HFF-Myc (cell line): ENCODE data around the gene SRGAP1.

ENCODE experiments used
- DNase-seq: peaks from one replicate; pipeline ENCODE4 v3.0.0-alpha.2; 2011; ENCODE audit warnings: low read depth; ENCODE audit errors: extremely low read depth
- H3K4me3 ChIP-seq: replicated peaks from 2 replicates; pipeline ENCODE4 v1.5.1; 2011; ENCODE audit warnings: low read depth, mild to moderate bottlenecking, control low read depth, low read length
- TF ChIP-seq, protein P1 (sequence below): IDR thresholded peaks from 2 replicates; pipeline ENCODE4 v1.5.1; 2012; ENCODE audit warnings: mild to moderate bottlenecking, low read depth, low read length, control low read depth; ENCODE audit errors: missing control alignments

Gene SRGAP1

DNA sequence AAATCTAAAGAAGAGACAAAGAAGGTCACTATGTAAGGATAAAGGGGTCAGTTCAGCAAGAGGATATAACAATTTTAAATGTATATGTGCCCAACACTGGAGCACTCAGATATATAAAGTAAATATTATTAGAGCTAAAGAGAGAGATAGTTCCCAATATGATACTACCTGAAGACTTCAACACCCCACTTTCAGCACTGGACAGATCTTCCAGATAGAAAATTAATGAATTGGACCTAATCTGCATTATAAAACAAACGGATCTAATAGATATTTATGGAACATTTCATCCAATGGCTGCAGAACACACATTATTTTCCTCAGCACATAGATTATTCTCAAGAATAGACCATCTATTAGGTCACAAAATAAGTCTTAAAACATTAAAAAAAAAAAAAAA, 24.1 kb upstream of the SRGAP1 start:
- TF ChIP-seq, protein P1, sequence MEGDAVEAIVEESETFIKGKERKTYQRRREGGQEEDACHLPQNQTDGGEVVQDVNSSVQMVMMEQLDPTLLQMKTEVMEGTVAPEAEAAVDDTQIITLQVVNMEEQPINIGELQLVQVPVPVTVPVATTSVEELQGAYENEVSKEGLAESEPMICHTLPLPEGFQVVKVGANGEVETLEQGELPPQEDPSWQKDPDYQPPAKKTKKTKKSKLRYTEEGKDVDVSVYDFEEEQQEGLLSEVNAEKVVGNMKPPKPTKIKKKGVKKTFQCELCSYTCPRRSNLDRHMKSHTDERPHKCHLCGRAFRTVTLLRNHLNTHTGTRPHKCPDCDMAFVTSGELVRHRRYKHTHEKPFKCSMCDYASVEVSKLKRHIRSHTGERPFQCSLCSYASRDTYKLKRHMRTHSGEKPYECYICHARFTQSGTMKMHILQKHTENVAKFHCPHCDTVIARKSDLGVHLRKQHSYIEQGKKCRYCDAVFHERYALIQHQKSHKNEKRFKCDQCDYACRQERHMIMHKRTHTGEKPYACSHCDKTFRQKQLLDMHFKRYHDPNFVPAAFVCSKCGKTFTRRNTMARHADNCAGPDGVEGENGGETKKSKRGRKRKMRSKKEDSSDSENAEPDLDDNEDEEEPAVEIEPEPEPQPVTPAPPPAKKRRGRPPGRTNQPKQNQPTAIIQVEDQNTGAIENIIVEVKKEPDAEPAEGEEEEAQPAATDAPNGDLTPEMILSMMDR = no peak
- no peak for DNase-seq
- H3K4me3 ChIP-seq = no peak overlapping the region

GRCh38 chr12:63821781-63822251, 22.7 kb upstream of the SRGAP1 start:
- no peak for DNase-seq
- H3K4me3 ChIP-seq = peak overlapping the region; percentile 33
- TF ChIP-seq, protein P1 = no peak

DNA sequence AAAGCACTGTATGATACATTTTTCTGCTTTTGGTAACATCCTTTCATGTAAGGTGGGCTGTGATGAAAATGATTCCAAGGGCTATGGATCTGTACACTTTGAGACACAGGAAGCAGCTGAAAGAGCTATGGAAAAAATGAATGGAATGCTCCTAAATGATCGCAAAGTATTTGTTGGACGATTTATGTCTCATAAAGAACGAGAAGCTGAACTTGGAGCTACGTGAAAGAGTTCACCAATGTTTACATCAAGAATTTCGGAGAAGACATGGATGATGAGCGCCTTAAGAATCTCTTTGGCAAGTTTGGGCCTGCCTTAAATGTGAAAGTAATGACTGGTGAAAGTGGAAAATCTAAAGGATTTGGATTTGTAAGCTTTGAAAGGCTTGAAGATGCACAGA, 22.1 kb upstream of the SRGAP1 start:
- no peak for DNase-seq
- H3K4me3 ChIP-seq = peak overlapping the region; percentile 33

GRCh38 chr12:63823040-63823439, 21.5 kb upstream of the SRGAP1 start:
- TF ChIP-seq, protein P1 = no peak

More for the DNA sequence above, 22.1 kb upstream of the SRGAP1 start:
- TF ChIP-seq, protein P1 = no peak

DNA sequence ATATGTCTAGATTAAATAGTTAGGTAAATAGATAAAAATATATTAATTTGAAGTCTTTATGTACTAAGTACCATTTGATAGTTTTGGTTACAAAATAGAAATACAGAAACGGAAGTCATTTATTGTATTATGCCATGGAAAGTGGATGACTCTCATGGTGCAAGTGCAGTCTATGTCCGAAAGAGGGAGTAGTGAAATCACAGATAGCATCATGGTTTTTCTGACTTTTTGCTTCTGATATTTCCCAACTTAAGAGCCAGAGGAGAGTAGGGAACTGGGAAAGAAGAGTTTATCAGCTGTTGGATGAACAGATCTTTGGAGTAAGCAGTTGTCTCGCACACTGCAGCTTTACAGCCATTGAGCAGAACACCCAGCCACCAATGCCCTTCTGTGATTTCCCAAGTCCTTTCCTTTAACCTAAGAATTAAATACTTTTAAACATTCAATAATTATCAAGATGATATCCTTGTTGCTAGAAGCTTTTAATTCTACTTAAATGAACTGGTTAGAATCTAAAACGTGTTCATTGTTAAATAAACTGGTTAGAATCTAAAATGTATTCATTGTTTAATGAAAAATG, 18.4 kb upstream of the SRGAP1 start:
- peak; percentile 63 for DNase-seq
- TF ChIP-seq, protein P1 = peak; percentile 77
- H3K4me3 ChIP-seq = no peak overlapping the region

More at GRCh38 chr12:63823040-63823439, 21.5 kb upstream of the SRGAP1 start:
- no peak for DNase-seq
- no peak overlapping the region for H3K4me3 ChIP-seq

DNA sequence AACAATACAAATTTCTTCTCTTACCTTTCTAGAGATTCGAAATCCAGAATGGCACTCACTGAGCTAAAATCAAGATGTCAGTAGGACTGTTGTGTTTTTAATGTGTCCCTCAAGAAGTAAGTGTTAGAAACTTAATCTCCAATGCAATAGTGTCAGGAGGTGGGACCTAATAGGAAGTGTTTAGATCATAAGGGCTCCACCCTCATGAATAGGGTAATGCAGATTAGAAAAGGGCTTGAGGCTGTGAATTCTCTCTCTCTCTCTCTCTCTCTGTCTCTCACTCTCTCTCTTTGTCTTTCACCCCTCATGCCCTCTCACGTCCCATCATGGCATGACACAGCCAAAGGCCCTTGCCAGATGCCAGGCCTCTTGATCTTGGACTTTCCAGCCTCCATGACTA, 15.6 kb upstream of the SRGAP1 start:
- TF ChIP-seq, protein P1 = no peak
- DNase-seq = no peak
- H3K4me3 ChIP-seq = no peak overlapping the region

DNA sequence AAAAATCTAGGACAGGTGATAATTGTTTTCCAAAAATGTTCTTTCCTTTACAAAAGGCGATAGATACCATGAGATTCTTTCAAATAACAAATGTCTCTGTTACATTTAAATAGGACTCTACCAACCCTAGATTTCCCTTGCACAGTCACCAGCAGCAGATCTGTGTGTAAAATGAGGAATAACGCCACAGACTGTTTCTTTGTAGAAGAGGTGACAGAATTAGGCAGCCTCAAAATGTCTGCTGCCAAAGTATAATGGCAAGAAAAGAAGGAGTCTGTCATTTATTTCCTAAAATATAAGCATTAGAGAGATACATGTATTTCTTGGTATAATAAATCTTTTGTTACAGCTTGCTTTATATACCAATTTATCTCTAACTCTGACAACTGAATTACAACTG, 8.5 kb upstream of the SRGAP1 start:
- no peak overlapping the region for H3K4me3 ChIP-seq
- TF ChIP-seq, protein P1 = no peak
- no peak for DNase-seq
